ENCODE data around the gene ISM2.

- TF ChIP-seq POLR2A (IDR thresholded peaks at IDR 0.05): no peak
- no peak for TF ChIP-seq POLR2AphosphoS5 (IDR thresholded peaks at IDR 0.05)
- no peak for TF ChIP-seq CTCF (IDR thresholded peaks at IDR 0.05)
These were observed 13.4 kb downstream of the ISM2 start for GRCh38 chr14:77485256-77485655.

Measured in prostate gland (tissue), 2 donors.